Stimulated activated CD8-positive, alpha-beta memory T cell treated with anti-CD3 and anti-CD28 coated beads, Interleukin-7, amount 100 ng/mL, for 48 hours (primary cell): ENCODE results near the gene KLRK1.
"Not testable (repeated sequence)": the region's sequence is repeated elsewhere in the genome, so short reads cannot be mapped to it uniquely, and the experiment has no call there.

Experiments
- DNase-seq, 2 donors: peaks; one replicate each; pipeline ENCODE4 v3.0.0-alpha.2; 2020; ENCODE audit warnings: low read depth in 1 of 2; ENCODE audit errors: extremely low read depth in 1 of 2

The KLRK1 gene

DNA sequence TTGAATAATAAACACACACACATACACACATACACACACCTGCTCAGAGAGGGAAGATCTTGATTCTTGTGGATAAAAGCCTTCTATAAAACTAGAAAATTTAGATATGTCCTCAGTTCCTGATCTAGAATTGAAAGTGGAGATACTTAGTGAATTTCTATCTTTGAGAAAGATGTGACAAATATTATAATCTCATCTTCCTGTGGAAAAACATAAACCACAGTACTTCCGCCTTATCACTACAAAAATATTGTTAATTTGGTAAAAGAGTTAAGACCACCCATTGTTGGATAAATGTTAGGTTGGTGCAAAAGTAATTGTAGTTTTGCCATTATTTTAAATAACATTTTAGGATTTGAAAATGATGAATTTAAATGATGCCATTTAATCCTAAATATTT lies at the start of gene KLRK1:
KLRK1 (minus strand) TSS at position 138 of the 400 bp plus-strand sequence. CDS start 1,231 bp downstream, outside the sequence.
- DNase-seq: no peak

DNA sequence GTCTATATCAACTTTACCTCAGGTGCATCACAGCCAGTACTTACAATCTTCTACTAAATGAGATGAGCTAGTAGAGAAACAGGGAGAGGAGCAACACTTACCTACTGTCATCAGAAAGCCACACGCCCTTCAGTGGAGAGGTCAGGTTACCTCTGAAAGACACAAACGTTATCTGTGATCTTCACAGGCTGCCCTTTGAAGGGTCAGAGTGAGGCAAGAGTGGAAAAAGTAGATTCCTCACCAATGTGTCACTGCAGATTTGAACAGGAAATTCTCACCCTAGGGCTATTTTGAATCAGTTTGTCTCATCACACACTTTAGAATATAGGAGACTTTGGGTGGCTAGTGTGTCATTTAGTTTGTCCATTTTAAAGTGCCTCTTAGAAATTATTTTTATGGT lies 47.8 kb upstream of the KLRK1 start:
- not testable (repeated sequence) for DNase-seq

DNA sequence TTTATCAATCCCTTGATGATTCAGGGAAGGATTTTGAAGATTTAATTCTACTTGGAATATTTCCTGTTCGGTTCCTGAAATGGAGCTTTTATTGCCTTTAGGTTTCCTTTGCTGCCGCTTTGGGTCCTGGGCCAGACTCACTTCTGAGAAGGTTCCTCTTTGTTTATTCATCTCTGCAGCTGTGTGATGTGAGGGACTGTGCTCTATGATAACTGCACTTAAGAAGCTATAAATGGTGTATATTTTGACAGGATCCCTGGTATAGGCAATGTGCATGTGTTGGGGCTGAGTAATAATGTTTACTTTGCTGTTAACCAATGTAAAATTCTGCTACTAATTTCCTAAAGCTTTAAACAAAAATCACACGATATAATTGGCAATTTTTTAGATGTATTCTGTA lies 46.0 kb upstream of the KLRK1 start, which contains the start of gene KLRC2:
KLRC2 (minus strand) TSS at position 195 of the 400 bp plus-strand sequence; CDS start at position 171, 24 bp downstream.
- DNase-seq: not testable (repeated sequence)

DNA sequence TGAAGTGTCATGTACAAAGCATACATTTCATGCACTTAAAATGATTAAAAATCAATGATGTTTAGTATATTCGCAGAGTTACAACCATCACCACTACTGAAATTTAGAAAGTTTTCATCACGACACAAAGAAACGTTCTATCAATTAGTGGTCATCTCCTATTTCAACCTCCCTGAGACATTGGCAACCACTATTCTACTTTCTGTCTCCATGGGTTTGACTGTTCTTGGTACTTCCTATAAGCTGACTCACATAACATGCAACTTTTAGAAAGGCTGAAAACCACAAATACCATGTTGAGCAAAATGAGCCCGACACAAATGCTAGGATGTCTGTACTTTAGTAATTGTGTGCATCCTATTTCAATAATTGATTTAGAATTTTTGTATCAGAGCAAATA lies 40.8 kb upstream of the KLRK1 start:
- not testable (repeated sequence) for DNase-seq

DNA sequence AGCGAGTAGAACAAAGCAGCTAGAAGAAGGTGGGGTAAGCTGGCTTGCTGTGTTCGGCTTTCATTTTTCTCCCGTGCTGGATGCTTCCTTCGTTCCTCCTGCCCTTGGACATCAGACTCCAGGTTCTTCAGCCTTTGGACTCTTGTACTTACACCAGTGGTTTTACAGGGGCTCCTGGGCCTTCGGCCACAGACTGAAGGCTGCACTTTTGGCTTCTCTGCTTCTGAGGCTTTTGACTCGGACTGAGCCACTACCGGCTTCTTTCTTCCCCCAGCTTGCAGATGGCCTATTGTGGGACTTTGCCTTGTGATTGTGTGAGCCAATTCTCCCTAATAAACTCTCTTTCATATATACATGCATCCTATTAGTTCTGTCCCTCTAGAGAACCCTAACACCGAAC lies 36.1 kb upstream of the KLRK1 start:
- not testable (repeated sequence) for DNase-seq

DNA sequence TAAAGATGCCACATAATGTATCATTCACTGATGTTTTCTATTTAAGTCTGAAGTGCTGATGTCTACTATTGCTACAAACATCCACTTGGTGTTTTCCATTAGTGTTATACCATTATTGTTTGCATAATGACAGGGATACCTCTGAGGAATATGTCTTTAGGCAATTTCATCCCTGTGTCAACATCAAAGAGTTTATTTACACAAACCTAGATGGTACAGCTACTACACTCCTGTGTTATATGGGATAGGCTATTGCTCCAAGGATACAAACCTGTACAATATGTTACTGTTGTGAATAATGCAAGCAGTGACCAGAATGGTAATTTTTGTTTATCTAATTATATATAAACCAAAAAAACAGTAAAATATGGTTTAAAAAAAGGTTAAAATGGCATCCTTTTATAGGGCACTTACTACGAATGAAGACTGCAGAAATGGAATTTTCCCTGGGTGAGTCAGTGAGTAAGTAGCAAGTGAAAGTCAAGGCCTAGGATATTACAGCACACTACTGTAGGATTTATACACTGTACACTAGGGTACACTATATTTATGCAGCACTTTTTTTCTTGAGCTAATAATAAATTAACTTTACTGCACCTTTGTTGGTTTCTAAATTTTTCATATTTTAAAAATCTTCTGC lies 34.5 kb upstream of the KLRK1 start:
- not testable (repeated sequence) for DNase-seq

DNA sequence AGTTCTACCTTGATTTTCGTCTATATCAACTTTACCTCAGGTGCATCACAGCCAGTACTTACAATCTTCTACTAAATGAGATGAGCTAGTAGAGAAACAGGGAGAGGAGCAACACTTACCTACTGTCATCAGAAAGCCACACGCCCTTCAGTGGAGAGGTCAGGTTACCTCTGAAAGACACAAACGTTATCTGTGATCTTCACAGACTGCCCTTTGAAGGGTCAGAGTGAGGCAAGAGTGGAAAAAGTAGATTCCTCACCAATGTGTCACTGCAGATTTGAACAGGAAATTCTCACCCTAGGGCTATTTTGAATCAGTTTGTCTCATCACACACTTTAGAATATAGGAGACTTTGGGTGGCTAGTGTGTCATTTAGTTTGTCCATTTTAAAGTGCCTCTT lies 32.3 kb upstream of the KLRK1 start:
- DNase-seq: not testable (repeated sequence)

DNA sequence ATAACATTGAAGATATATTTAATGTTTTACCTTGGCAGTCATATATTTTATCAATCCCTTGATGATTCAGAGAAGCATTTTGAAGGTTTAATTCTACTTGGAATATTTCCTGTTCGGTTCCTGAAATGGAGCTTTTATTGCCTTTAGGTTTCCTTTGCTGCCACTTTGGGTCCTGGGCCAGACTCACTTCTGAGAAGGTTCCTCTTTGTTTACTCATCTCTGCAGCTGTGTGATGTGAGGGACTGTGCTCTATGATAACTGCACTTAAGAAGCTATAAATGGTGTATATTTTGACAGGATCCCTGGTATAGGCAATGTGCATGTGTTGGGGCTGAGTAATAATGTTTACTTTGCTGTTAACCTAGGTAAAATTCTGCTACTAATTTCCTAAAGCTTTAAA lies 30.5 kb upstream of the KLRK1 start, which contains the start of gene KLRC3:
KLRC3 (minus strand) TSS at position 262 of the 400 bp plus-strand sequence; CDS start at position 217, 45 bp downstream.
- not testable (repeated sequence) for DNase-seq

DNA sequence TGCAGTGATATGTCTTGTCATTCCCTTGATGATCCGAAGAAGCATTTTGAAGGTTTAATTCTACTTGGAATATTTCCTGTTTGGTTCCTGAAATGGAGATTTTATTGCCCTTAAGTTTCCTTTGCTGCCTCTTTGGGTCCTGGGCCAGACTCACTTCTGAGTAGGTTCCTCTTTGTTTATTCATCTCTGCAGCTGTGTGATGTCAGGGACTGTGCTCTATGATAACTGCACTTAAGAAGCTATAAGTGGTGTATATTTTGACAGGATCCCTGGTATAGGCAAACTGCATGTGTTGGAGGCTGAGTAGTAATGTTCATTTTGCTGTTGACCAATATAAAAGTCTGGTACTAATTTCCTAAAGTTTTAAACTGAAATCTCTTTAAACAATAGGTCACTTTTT lies 19.6 kb upstream of the KLRK1 start, which contains the start of gene KLRC4:
KLRC4 (minus strand) TSS at position 366 of the 400 bp plus-strand sequence; CDS start at position 184, 182 bp downstream.
- no peak for DNase-seq

DNA sequence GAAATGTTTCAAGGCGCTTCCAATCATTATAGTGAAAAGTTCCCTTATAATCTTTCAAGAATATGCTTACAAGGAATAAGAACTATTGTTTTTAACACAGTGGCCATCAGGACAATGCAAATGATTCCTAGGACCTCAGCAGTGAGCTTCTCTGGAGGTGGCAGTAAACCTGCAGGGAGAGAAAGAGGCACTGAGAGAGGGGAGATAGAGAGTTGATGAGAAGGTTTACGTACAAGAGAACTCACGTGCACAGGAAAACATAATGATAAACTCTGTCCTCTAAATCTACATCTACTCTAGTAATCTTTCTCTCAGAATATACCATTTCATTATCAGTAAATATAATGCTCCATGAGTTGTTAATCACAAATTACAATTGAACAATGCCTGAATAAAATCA lies 19.0 kb upstream of the KLRK1 start:
- DNase-seq: no peak

DNA sequence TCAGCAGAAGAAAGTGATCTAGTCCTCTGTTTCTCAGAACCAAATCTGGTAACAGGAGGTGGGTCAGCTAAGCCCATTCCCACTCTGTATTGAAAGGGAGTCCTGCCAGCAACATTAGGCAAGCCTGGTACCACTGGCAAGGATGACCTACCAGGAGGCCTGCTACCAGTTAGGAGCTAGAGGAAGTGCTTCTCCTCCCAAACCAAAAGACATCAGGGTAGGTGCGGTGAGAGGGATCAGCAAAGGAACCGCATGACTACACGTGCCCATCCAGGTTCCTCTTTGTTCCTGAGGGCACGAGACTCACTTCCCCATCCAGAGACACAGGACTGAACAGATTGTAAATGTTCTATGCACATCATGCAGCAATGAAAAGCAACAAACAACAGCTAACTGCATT lies 16.9 kb upstream of the KLRK1 start:
- DNase-seq: no peak

DNA sequence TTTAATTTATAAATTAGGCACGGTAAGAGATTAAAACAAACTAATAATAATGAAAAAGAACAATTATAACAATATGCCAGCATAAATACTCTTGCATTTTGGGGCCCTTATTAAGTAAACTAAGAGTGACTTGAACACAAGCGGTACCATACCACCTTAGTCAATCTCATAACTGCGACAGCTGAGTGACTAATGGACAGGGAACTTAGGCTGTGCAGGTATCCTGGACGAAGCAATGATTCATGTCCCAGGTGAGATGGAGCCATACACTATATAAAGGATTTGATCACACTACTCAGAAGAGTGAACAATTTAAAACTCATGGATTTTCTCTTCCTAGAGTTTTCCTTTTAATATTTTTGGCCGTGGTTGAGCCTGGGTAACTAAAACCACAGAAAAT lies 15.5 kb upstream of the KLRK1 start:
- DNase-seq: no peak

DNA sequence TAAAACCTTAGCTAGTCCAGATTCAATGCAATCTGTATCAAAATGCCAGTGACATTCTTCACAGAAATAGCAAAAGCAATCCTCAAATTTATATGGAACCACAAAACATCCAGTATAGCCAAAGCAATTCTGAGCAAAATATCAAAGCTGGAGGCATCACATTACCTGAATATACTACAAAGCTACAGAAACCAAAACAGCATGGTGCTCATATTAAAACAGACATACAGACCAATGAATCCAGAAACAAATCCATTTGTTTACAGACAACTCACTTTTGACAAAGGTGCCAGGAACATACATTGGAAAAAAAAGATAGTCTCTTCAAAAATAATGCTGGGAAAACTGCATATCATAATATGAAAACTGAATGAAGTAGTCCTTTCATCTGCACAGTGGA lies 15.0 kb upstream of the KLRK1 start:
- DNase-seq: no peak

DNA sequence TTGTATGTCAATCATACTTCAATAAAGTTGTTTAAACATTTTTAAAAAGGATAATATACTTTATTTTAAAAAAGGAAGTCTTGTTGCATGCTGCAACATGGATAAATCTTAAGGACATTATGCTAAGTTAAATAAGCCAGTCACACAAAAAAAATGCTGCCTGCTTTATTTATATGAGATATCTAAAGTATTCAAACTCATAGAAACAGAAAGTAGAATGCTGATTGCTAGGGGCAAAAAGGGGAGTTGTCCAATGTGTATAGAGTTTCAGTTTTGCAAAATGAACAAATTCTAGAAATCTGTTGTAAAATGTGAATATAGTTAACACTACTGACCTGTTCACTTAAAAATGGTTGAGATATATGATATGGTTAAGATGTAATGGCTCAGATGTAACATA lies 11.0 kb upstream of the KLRK1 start:
- DNase-seq: no peak

DNA sequence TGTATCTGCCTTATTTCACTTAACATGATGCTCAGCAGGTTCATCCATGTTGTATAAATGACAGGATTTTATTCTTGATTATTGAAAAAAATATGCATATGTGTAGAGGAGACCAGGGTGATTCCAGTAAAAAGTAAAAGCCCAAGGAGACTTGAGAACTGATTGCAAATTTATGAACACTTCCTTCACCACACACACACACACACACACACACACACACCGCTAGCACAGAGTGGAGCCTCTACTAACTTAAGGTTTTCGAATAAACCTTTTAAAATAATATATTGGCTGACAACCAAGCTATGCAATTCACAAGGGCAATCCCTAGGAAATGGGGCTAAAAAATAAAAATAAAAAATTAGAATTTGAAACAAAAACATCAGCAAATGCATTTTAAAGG lies 8.3 kb upstream of the KLRK1 start:
- DNase-seq: no peak

DNA sequence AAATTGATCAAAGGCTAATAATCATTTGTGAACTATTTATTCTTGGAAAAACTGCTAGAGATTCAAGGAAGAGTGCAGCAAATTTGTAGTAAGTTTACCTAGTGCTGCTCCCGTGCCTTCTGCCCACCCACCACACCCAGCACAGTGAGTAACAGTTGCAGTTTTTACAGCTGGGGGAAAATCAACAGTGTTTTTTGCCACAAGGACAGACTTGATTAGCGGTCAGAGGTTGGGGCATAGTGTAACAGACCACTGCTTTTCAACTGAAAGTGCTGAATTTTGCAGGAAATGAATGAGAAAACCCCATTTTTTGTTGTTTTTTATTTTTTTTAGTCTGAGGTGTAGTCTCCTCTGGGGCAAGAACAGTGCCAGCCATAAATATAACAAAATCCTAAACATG lies 7.5 kb upstream of the KLRK1 start:
- no peak for DNase-seq

DNA sequence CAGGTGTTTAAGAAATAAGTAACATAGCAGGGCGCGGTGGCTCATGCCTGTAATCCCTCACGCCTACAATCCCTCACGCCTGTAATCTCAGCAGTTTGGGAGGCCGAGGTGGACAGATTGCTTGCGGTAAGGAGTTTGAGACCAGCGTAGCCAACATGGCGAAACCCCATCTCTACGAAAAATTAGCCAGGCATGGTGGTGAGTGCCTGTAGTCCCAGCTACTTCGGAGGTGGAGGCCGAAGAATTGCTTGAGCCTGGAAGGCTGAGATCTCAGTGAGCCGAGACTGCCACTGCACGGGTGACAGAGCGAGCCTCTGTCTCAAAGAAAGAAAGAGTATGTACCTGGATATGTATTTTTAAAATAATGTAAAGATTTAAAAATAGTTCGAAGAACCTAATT lies 6.3 kb upstream of the KLRK1 start:
- DNase-seq: not testable (repeated sequence)

DNA sequence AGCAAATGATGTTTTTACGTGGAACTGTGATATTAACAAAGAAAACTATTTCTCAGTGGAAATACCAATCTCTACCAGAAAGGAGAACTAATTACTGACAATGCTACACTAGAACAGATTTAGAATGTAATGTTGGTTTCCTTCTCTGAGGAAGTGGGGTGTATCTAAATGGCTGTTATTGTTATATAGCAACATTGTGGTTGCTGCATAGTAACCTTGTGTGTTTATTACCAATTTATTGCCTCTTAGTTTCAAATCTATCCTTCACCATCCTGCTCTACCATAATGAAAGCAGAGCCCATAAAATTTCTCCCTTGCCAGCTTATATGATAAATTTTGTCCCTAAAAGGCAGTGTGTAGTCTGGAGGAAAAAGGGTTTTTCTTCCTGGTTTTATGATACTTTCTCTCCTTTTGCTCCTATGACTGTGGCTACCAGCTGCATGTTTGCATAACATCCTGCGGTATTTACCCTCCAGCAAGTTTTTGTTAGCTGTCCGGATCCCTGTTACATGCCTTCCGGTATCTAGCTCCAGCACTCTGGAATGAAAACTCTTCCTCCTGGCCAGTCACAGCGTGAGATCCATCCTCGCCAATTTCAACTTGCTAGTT lies 5.7 kb upstream of the KLRK1 start:
- no peak for DNase-seq

DNA sequence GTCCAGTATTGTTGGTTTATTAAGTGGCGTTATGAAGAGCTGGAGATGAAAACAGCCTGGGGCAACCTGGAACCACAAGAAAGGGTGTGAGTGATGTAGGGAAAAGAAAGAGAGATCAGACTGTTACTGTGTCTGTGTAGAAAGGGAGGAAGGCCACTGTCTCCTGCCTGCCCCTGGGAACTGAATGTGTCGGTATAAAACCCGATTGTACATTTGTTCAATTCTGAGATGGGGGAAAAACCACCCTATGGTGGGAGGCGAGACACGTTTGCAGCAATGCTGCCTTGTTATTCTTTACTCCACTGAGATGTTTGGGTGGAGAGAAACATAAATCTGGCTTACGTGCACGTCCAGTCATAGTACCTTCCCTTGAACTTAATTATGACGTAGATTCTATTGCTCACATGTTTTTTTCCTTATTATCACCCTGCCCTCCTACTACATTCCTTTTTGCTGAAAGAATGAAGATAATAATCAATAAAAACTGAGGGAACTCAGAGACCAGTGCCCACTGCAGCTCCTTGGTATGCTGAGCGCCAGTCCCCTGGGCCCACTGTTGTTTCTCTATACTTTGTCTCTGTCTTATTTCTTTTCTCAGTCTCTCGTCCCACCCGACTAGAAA lies 4.8 kb upstream of the KLRK1 start:
- not testable (repeated sequence) for DNase-seq

DNA sequence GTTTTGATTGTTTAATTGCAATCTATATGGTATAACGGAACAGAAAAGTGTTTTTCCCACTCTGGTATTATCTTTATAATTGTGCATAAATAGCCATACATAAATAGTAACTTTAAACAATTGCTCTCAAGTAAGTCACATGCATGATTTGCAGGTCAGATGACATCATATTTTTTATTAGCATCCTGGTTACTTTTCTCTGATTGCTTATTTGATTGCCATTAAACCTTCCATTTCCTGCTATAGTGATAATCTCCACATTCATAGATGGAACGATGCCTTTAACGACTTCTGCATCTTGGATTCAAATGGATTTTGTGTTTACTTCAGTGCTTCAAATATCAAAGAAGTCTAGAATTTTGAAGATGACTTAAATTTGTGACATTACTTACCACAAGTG lies 3.5 kb upstream of the KLRK1 start:
- DNase-seq: no peak

DNA sequence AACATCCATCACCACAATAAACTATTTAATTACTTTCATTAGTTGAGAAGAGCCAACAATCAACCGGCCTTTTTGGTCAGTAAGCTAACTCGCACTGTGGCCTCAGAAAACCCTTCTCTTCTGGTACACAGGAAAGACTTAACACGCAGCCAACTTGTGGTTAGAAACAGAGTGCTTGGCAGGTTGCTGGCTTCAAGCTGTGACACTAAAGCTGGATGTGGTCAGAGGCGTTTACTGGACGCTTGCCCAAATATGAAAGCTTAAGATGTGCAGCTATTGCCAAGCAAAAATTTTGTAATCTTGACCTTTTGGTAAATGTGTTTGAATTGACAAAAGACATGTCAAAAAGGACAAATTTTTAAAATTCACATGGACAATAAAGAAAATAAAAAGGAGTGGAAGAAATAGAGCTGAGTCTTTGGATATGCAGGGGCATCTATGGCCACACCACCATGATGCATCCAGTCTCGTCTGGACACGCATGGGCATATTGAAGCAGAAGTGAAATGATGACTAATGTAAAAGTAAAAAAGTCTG lies 2.6 kb upstream of the KLRK1 start:
- DNase-seq: no peak

DNA sequence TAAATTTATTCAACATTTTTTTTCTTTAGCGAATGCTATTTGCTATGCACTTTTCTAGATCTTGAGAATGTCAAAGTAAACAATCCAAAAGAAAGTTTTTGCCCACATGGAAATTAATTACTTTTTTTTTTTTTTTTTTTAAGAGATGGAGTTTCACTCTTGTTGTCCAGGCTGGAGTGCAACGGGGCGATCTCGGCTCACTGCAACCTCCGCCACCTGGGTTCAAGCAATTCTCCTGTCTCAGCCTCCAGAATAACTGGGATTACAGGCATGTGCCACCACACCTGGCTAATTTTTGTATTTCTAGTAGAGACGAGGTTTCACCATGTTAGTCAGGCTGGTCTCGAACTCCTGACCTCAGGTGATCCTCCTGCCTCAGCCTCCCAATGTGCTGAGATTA lies 1.1 kb upstream of the KLRK1 start:
- not testable (repeated sequence) for DNase-seq
